ENCODE results near the gene DNAJC11.
"Not testable (repeated sequence)": the region's sequence is repeated elsewhere in the genome, so short reads cannot be mapped to it uniquely, and the experiment has no call there.

DNAJC11 gene

DNA sequence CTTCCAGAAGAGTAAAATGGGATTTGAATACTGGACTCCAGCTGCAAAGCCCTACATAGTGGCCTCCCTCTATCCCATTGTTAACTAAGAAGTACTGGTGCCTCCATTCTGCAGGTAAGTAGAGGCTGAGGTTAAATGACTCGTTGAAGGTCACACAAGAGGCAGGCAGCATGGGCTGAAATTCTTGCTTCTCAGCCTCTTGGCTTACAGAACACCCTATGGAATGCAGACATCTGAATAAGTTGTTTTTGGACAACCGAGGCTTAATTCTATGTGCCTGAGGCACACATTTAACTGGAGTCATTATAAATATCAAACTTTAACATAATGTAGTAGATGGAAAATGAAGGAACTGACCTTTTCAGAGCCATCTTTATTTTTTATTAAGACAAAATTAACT lies 5.7 kb downstream of the DNAJC11 start:
- DNase-seq: no peak

DNA sequence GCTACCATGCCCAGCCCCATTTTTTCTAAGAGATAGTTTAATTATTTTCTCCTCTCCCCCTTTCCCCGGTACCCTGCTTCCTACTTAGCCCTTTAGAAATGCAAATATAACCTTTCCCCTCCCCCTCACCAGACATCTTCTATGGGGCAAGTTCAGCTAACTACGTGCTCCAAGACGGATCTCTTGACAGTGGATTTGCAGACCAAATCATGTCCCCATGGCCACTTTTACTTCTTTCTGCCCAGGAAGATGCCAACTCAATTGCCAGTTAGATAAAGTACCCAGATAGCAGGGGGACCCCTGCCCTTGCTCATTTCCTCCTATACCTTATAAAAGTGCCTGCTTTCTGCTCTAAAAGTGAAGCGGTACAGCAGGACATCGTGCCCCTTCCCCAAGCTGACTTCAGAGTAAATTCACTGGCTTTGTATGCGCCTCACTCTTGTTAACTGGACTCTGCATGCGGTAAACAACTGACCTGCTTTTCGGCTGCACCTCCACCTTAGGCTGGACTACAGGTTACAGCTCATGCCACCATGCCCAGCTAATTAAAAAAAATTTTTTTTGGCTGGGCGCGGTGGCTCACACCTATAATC lies 7.4 kb downstream of the DNAJC11 start:
- DNase-seq: no peak

DNA sequence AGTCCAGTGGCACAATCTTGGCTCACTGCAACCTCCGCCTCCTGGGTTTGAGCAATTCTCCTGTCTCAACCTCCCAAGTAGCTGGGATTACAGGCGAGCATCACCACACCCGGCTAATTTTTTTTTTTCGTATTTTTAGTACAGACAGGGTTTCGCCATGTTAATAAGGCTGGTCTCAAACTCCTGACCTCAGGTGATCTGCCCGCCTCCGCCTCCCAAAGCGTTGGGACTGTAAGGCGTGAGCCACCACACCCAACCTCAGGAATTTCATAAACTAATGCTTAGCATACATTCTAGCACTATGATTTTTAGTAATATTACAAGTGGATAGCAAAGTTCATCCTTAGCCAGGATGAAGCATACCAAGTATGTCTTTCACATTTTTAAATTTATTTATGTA lies 8.7 kb downstream of the DNAJC11 start:
- no peak for DNase-seq

DNA sequence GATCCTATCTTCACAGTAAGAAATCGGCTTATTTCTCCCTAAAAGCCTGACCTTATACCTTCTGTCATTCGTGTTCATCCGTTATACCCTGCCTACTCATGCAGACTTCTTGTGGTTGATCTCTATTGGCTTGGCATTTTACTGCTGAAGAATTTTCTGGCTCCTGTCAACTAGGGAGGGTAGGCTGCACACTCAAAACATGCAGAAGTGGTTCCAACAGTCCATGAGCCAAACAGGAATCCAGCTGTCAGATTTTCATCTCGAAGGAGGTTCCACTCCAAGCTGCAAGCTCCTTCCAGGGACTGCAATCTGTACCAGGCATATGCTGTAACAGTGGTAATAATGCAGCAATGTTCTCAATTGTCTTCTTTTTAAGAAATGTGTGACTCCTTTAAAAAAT lies 10.1 kb downstream of the DNAJC11 start:
- DNase-seq: no peak

DNA sequence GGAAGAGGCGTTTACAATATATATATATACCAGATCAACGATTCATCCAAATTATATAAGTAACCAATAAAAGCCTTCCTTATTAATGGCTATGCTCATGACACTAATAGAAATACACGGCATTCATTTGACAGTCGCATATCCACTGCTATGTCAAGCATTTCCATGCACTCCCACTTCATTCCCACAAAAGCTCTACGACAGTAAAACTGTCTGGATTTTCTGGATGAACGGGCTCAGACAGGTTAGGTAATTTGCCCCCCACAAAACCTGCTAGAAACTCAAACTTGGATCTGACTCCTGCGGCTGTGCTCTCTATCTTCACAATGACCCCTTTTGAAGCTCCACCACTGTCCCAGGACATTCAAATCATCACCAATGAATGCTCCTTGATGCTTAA lies 11.4 kb downstream of the DNAJC11 start:
- no peak for DNase-seq

DNA sequence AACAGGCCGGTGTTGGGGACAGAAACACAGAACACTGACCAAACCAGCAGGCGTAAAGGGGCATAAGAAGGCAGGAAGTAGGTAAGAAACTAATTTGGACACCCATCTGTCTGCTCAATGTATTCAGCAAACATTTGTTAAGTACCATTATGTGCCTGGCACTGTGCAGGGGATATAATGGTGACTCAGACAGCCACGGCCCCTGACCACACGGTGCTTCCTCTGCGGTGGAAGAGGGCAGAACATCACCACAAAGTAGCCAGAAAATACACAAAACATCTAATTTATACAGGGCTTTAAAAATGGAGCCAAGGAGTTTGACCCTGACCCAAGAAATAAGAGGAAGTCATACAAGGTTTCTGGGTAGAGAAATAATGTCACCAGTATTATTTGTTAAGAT lies 12.9 kb downstream of the DNAJC11 start:
- no peak for DNase-seq

DNA sequence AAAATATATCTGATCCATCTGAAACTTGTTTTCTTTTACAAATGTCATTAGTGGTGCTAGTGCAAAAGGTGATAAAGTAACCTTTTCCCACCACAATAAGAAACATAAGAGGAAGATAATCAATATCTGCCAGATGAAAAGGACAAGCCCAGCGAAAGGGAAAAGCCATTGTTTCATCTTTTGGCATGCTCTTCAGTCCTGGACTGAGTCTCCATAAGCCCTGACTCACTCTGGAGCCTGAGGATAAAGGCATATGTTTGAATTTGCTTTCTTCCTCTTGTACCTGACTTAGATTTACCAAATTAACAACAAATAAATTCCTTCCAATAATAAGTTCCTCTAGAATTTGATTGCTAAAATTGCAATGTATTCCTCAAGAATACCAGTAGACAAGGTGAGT lies 13.6 kb downstream of the DNAJC11 start:
- DNase-seq: no peak

DNA sequence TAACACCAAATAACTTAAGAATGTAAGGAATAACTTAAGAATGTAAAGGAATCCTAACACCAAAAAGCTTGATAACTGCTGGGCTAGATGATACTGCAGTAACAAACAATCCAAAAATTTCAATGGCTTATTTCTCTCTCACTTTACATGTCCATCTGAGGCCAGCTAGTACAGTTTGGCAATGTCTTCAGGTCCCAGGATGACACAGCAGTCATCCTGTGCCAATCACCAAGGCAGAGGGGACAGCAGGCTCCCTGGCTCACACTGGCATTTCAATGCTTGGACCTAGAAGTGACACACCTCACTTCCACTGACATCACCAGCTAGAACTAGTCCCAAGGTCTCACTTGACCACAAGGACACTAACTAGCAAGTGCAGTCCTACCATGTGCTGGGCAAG lies 15.3 kb downstream of the DNAJC11 start:
- no peak for DNase-seq

DNA sequence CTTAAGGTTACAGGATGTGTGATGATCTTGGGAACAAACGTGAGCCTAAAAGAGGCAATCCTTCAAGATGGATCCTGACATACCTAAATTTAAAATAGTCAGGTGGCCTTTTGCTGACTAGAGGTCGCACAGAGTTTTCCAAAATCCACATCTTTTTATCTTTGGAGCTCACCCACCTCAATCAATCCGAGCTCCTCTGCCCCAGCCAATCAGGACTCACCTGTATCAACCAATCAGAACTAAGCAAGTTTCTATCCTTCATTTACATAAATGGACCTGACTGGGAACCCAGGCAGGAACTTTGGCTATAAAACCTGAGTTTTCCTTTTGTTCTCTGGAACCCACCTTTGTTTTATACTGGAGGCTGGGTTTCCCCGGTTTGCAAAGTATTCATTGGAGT lies 16.2 kb downstream of the DNAJC11 start:
- DNase-seq: no peak

DNA sequence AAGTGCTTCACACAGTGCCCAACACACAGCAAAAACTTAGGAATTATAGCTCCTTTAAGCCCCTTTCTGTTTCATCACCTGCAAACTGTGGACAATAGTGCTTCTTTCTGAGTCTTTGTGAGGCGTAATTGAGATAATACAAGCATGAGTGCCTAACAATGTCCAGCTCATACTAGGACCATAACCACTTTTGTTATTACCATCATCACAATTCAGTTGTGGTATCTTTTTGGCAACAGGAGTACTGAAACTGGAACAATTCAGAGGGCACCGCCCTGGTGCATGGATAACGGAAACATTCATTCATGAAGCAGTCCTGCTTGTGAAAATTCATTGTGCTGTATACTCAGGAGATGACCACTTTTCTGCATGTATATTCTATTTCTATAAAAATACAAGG lies 18.2 kb downstream of the DNAJC11 start:
- DNase-seq: no peak

DNA sequence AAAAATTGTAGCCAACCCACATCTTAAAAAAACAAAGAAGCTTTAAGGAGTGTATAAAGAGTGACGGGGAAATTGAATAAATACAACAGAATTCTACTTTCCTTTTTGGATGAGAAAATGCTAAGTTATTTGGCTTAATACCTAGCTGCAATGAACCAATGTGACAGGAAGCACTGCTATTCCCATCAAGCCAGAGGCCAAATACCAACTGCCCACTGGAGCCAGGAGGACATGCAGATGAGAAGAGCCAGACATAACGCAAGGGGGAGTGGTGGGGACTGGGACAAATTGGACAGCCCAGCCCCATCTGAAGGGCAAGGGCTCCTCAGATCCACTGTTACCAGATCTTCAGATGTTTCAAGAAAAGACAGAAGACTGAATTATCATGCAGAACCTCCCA lies 25.7 kb downstream of the DNAJC11 start:
- DNase-seq: no peak

DNA sequence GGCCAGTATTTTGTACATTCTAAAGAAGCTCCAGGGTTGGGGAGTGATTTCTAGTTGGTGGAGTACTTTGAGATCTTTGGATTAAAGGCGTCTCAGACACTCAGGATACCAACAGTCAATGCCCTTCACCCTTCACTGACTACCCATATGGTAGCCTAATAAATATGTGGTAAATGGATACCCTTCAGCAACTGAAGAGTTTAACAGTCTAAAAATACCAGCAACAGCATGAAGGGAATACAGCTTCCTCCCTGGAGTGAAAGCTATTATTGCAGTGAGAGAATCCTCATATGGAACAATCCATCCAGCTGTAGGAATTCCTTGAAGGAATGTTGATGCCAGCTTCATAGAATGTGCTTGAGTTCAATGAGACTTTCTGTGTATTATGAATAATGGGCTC lies 26.8 kb downstream of the DNAJC11 start:
- DNase-seq: no peak

DNA sequence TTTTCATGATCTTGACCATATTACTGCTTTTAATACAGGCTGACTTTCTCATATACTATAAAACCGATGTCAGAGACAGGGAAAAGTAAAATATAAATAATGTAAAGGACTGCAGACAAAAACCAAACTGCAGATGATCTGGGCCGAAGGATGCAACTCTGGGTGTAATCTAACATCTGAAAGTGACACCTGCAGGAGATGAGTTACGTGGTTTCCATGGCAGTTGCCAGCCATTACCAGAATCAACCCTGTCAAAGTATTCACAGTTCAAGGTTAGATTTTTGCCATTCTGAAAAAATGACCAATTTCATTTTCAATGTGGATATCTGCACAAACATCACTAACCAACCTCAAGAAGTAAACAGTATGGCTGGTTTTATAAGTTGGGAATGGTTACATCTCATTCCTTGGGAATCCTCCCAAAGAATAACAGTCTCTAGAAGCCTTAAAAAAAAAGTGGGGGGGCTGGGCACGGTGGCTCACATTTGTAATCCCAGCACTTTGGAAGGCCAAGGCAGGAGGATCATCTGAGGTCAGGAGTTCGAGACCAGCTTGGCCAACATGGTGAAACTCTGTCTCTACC lies 27.7 kb downstream of the DNAJC11 start:
- DNase-seq: no peak

DNA sequence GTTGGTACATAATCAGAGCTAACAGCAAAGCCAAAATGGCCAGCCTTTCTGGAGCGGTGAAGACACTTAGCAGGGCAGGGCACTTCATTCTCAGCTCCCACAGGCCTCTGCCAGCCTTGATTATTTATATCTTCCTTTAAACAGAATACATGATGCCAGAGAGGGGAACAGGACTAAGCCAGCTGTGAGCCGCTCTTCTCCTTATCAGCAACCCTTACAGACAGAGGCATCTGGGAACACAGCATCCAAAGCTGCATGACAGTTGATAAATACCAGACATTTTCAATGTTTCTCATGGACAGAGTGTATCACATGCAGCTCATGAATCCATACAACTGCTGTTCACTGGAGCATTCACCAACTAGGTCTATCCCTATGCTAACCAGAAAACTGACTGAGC lies 29.1 kb downstream of the DNAJC11 start:
- DNase-seq: no peak

DNA sequence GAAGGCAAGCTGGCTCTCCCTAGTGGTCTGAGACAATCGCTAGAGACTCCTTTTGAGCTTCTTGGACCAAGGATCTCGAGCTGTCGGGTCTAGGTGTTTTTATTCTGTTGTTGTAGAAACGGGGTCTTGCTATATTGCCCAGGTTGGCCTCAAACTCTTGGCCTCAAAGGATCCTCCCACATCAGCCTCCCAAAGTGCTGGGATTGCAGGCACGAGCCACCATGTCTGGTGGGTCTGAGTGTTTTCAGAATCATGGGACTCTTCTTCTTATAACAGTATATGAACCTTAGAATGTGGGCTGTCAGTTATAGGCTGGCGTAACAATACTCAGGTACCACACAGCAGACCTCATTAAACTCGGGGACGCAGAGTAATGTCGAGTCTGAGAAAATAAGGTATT lies 33.1 kb downstream of the DNAJC11 start:
- no peak for DNase-seq

DNA sequence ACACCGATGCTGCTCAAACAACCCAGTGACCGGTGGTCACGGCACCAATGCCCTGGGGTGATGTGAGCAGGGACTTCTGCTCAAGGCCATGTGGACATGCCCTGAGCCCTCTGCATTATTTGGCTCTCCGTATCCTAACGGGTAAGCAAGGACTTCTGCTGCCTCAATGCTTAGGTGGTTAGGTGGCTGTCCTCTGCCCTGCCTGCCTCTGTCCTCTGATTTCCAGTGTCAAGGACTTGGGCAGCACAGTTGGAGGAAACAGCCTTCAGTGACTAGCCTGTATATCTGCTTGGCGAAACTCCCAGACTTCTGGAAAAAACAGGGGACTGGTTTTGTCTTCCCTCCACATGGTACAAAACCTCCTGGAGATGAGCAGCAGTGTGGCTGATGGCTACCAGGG lies 34.5 kb downstream of the DNAJC11 start:
- DNase-seq: no peak

DNA sequence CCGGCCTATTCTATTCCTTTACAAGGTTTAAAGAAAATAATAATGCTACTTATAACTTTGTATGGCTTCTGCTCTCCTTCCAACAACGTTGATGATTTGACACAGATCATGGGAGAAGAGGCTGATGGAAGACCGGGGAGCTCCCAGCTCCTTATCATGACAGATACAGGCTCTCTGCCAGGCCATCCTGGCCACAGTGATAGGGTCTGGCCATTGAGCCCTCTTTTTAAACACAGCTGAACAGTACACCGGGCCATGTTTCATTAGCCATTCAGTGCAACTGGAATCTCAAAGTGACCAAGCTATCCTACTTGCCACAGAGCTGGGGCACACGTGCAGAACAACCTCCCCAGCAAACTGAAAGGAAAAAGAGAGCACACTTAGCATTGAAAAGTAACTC lies 34.9 kb downstream of the DNAJC11 start:
- no peak for DNase-seq

DNA sequence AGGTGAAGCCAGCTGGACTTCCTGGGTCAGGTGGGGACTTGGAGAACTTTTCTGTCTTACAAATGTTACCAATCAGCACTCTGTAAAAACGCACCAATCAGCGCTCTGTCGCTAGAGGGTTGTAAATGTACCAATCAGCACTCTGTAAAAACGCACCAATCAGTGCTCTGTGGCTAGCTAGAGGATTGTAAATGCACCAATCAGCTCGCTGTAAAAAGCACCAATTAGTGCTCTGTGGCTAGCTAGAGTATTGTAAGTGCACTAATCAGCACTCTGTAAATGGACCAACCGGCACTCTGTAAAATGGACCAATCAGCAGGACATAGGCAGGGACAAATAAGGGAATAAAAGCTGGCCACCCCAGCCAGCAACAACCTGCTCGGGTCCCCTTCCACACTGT lies 39.1 kb downstream of the DNAJC11 start:
- DNase-seq: not testable (repeated sequence)

DNA sequence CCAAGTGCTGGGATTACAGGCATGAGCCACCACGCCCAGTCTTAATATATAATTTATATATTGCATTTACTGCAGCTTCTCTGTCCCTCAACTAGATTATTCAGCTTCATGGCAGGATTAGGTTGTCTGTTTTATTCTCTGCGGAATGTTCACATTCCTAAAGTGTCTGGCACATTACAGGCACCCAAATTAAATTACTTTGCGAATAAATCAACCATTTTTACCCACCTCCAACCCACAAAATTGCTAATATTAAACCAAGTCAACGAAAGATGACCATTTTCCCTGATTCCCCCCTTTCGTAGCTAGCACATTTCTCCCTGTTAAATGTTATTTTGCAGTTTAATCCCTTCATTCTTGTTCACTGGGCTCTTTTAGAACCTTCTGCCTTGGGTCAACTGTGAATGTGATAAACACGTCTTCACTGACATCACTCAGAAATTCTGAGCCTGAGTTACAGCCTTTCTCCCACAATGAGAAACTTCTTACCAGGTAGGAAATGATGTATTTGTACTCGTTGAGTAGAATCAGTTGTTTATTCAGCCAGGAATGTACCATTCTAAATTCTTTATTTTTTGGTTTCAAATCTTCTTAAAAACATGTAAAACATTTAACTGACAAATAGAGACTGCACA lies 41.1 kb downstream of the DNAJC11 start:
- no peak for DNase-seq

DNA sequence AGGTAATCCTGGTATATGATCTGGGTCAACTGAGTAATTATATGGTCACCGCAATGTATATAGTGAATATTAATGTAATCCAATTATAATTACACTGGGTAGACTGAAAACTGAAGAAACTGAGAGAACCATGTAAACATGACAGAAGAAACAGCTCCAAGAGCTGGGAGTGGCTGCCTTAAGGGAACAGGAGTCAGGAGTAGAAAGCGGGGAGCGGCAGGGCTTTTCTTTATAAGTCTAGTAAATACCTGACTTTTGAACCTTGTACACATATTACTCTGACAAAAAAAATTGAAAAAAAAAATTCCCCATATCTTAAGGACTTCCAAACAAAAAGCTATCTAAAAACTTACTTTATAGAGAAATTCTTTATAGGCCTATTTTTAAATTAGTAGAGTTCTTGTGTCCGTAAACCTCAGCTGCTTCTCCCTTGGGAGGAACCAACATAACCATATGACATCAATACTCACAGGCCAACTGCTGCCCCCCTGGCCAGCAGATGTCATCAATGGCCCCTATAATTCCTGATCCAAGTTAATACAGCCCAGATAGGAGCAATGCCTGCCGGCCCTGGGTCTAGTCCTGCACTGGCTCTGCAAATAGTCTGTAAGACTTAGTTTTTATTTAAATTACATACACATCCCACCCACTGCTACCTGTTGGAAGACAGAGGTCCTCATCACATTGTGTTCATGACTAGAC lies 43.1 kb downstream of the DNAJC11 start:
- DNase-seq: no peak

DNA sequence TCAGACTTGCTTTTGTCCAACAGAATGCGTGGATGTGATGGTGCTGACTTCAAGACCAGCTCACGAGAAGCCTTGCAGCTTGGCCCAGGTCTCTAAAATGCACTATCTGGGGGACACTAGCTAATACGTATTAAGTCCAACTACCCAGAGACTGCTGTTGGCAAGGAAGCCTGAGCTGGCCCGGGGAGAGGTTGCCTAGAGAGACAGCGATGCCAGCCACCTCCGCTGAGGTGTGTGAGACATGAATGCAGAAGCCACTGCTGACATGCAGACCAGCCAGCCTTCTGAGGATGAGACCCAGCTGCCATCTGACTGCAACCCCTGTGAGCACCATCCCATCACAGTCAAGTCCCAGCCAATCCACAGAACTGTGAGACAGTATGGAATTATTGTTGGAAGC lies 44.5 kb downstream of the DNAJC11 start:
- DNase-seq: no peak

DNA sequence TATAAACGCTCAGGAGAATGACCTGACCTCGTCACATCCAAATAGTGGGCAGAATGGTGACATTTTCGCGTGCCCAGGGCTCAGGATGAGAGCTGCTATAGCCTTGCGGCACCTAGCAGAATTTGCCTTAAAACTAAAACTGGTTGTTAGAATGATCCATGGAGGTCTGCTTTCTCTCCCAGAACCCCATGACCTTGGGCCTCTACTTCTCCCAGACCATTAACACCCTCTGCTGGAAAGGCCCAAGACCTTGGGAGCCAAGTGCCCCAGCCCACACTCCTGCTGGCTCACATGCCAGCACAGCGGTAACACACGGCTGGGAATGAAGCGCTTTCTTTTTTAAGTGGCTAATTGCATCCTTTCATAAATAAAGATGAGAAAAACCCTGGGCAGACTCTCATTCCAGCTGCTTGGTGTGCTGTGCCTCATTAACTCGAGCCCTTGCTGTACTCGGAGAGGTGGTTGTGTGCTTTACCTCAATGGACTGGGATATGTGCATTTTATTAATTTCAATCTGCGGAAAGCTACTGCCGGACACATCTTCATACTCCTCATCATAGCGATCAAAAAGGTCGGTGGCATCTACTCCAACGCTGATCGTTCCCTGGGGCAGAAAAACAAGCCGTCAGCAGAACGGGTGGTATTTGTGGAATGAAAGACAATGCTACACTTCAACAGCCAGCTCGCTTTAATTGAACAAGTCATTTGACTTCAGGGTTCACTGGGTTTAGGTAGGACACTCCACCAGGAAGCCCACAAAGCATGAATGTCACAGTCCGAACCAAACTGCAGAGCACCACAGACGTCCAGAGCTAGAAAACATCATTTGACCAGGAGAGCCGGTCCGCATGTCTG lies 48.0 kb downstream of the DNAJC11 start:
- DNase-seq: no peak

DNA sequence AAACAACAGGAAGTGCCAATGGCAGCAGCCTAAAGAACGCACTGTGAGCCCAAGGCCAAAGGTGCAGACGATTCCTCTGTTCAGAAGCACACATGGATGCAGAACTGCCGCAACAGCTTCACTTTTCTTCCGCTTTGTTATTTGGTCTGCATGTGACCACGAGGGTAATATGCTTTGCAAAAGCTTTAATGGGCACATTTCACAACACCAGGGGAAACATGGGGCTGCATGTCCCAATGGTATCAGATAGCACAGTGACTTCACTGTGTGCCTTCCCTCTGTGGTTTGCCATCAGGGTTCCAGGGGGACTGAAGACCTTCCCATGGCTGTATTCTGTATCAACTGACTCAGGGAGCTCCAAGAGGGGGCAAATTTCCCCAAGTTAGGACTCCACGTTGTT lies 48.6 kb downstream of the DNAJC11 start:
- DNase-seq: no peak

Measured in CD4-positive, alpha-beta T cell treated with Interleukin-21 for 1 hour (primary cell).